Ovary (tissue), 3 donors: ENCODE measurements around the gene WNT16.

Experiments
- CTCF ChIP-seq, 3 donors: fragments of 450-650 bp in 2 of 3; fragments of 200-600 bp in 1 of 3; IDR thresholded peaks; one replicate each; pipeline versions ENCODE4 v1.5.1 to v1.8.0; 2016 to 2022; ENCODE audit warnings: antibody characterized with exemption in 3 of 3, mild to moderate bottlenecking in 1 of 3
- EP300 ChIP-seq: sonication (generic); formaldehyde crosslinking; IDR thresholded peaks from one replicate; pipeline ENCODE4 v1.6.1; 2017; ENCODE audit warnings: antibody characterized with exemption
- POLR2A ChIP-seq: fragments of 450-650 bp; IDR thresholded peaks from one replicate; pipeline ENCODE4 v1.6.1; 2017; ENCODE audit warnings: antibody characterized with exemption, mild to moderate bottlenecking, moderate library complexity
- donor health status: DM: no; HTN: no; CAD: no.

- no peak for TF ChIP-seq CTCF (IDR thresholded peaks at IDR 0.05)
- no peak for TF ChIP-seq POLR2A
- no peak for TF ChIP-seq EP300
These were observed 25.2 kb upstream of the WNT16 start for GRCh38 chr7:121303422-121304101.
